T-helper 1 cell treated with Interleukin-12 subunit alpha and Interleukin-12 subunit beta and Interleukin-4 antibody, amounts not matched to agents 30 ng/mL and 1 ng/mL, for 36 hours (primary cell): ENCODE measurements around the gene UNCX. TPM values are rescaled to one million over a fixed set of nuclear protein-coding genes. Genes with fewer than 3 reads are reported as not detected.

Experiments used
- intact Hi-C: fragments of 100-400 bp; cut with micrococcal nuclease; formaldehyde crosslinking; loops from one replicate; pipeline ENCODE4 v1.15.1; 2024
- total RNA-seq: library from RNA; stranded (reverse); gene quantifications from 2 replicates; pipeline ENCODE4 v1.2.3, GENCODE V29; 2022

UNCX gene
- total RNA-seq, 1 donor from 2014 or later = not detected

GRCh38 chr7:1214516-1214915 is 18.2 kb upstream of the UNCX start:
- intact Hi-C loops = no loop called here

DNA sequence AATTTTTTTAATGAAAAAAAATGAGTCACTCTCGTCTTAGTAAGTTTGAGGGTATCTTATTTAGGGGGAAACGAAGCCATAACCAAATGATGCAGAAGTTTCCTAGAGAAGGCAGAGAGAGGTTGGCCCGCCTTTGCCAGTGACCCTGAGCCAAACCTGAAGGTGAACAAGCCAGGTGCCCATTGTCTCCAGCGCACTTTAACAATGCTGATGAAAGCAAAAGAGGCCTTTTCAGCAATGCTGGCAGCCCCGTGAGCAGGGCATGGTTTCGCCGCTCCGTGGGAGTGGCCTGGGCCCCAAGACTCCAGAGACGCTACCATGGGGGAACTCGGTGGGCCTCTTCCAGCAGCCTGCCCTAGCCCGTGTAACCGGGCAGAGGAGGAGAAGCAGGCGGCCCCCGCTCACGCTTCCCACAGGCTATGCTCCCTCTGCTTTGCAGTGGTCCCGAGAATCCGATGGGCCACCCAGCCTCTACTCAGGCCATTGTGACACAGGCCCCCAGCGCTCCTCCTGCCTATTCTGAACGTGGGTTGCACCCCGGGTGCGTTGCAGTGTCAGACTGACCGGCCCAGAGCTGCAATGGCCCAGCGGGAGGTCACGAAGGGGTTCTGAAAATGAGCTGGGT is 14.0 kb upstream of the UNCX start:
- intact Hi-C loops = no loop called here

- intact Hi-C loops = no loop called here
These were observed 13.2 kb upstream of the UNCX start for GRCh38 chr7:1219498-1219897.

DNA sequence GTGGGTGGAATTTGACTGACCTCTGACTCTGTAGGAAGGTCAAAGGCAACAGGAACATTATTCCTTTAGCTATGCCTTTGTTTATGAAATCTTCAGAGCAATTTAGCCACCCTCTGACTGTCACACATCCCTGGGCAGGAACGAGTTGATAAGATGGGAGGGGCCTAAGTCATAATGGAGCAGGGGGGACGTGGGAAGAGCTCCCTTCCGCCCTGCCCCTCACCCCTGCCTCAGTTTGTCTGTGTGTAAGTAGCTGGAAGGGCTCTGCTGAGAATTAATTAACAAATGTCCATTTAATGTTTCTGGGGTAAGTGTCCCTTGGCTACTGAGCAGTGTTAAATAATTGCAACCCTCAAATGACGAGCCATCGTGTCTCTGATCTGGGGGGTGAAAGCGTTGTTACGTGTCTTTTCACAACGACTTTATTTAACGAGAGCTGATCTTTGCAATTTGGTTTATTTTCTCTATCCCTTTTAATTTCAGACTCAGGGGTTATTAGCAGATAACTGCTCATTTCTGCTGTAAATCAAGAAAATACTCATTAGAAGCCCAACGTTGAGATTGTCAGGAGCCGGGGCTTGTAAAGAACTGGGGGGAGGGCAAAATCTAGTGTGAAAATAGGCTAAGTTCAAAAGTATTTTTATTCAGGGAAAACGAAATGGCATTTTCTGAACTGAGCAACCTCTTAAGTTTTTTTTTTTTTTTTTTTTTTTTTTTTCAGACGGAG is 12.5 kb upstream of the UNCX start:
- intact Hi-C loops = no loop called here

GRCh38 chr7:1220977-1221745 is 11.5 kb upstream of the UNCX start:
- intact Hi-C loops = no loop called here

DNA sequence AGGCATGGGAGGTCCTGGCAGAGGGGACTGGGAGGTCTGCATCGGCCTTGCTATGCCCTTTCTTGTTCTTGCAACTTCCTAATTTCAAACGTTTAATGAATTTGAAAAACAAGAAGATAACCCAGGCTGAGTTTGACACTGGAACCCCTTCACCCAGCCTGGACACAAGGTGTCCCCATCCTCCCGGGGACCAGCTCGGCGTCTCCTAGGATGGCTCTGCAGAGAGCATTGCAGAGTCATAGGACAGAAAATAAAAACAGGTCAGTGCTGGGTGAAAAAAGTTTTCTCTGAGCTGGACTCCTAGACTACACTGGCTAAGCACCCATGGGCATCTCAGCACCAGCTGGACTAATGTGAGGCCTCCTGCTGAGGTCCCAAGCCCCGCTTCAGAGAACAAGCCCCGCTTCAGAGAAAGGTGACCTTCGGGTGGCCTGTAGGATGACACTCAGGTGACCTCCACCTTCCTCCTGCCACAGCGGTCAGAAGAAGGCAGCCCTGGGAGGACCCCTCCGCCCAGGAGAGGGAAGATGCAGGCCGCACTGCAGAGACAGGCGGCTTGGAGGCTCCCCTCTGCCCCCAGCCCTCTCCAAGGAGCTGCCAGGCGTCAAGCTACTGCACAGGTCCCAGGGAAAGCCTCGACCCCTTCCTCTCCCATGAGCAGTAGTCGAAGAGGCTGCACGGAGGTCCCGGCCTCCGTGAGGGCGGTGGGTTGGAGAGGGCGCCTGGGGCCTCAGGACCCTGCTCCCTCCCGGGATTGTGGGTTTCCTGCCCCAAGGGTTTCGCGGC is 9.3 kb upstream of the UNCX start:
- intact Hi-C loops = no loop called here

DNA sequence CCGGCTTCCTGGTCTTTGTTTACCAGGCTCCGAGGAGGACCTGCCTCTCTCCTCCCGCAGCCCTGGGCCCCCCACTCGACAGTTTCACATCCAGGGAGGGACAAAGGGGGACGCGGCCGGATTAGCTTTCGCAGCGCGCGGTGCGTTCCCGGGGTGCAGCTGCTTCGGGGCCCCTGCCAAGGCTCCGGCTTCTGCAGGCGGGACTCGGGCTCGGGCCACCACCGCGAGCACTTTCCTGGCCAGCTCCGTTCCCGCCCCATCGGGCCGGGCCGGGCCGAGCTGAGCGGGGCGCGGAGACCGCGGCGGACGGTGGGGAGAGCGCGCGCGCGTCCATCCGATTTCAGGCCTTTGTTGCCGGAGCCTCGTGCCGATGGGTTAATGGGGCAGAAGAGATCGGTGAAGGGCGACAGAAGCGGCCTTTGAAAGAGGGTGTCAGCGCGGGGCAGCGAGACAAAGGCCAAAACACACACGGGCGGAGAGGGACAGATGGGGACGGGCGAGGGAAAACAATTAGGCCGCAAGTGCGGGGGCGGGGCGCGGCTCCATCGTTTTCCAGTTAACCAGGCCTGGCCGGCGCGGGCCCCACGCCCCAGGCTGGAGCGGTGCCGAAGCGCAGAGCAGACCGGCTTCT is 8.5 kb upstream of the UNCX start:
- intact Hi-C loops = no loop called here

DNA sequence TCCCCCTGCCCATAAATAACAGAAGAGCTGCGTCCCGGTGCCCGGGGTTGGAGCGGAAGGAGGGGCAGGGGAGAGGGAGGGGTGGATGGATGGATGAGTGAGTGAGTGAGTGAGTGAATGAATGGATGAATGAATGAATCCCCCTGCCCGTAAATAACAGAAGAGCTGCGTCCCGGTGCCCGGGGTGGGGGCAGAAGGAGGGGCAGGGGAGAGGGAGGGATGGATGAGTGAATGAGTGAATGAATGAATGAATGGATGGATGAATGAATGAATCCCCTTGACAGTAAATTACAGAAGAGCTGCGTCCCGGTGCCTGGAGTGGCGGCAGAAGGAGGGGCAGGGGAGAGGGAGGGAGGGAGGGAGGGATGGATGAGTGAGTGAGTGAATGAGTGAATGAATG is 7.6 kb upstream of the UNCX start:
- intact Hi-C loops = loop anchor here (5.0 kb wide), 2 partner anchors 187 to 703 kb away; no protein-coding TSS in a partner anchor

DNA sequence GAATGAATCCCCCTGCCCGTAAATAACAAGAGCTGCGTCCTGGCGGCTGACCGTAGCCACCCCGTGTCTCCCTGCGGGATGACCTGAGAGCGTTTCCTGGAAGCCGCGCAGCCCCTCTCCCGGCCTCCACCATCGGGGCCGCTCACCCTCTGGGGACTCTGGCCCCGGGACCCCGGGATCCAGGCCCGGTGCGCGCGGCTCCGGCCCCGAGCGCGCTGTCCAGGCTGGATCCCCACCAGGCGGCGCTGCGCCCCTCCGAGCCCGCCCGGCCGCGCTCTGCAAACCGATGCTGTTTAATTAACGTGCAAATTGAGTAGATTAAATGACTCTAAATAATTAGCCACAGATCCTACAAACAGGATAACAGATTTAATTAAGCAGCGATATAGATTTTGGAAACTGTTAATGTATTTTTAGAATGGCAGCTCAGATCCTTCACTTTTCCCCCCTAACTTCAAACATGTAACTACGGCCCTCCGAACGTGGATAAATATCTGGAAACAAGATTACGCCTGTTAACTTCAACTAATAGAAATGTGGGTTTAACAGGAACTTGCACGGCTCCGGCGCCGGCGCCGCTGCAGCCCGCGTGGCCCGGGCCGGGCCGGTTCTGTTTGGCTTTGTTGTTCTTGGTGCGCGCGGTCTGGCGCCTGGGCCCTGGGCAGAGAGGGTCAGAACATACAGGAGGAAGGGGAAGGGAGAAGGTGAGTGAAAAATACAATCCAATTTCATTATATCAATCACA is 7.1 kb upstream of the UNCX start:
- intact Hi-C loops = loop anchor here (5.0 kb wide), 2 partner anchors 187 to 703 kb away; no protein-coding TSS in a partner anchor

DNA sequence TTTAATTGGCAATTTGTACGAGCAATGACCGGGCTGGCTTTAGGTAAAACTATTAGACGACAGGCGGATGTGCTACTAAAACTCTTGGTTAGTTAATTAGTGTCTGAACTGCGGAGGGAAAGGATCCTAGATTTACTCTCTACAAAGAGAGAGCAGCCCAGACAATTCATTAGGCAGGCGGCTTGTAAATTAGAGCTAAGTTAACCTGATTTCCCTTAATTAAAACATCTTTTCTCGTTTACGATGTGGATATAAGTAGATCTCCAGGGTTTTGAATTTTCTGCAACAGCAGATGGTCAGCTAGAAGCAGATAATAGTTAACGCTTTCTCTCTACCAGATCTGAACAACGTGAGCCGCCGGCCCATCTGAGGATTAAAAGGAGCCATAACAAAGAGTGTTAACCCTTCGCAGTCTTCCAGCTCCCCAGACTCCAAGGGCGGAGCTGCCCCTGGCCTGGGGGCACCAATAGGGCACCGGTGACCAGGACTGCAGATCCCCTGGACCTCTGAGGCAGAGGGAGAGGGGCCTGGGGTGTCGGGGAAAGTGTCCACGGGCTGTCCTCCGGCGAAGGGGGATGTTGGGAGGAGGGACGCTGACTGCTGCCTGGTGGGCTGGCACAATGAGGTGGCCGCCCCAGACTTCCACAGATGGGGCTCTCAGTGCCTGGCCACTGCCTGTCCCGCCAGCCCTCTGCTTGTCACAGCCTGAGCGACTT is 6.3 kb upstream of the UNCX start:
- intact Hi-C loops = loop anchor here (5.0 kb wide), 2 partner anchors 186 to 704 kb away; no protein-coding TSS in a partner anchor

DNA sequence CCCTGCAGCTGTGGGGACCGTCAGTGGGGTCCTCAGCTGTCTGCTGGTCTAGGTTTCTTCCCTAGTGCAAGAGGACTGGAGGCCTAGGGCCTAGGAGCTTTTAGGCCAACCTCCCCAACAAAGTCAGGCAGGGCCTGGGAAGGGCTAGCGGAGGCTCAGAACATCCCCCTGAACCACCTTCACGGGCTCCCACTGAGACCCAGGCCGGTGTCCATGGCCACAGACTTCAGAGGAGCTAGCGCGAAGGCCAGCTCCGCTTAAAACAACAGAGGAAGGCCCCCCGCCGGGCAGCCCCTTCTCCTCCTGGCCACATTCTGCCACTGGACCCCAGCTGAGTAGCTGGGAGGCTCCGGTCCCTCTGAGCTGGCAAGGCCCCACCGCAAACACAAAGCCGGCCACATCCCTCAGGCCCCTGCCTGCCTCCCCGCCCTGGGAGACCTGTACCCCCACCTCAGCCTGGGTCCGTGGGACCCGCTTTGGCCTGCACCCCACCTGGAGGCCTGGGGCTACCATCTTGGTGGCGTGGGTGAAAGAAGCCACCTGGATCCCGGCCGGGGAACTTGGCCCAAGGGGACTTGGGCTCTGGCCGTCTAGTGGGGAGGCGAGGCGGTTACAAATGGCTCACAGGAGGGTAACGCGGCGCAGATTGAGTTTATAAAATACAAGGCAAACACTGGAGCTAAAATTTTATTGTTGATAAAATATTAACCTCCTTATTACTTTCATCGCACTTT is 5.4 kb upstream of the UNCX start:
- intact Hi-C loops = loop anchor here (5.0 kb wide), 2 partner anchors 185 to 705 kb away; no protein-coding TSS in a partner anchor

DNA sequence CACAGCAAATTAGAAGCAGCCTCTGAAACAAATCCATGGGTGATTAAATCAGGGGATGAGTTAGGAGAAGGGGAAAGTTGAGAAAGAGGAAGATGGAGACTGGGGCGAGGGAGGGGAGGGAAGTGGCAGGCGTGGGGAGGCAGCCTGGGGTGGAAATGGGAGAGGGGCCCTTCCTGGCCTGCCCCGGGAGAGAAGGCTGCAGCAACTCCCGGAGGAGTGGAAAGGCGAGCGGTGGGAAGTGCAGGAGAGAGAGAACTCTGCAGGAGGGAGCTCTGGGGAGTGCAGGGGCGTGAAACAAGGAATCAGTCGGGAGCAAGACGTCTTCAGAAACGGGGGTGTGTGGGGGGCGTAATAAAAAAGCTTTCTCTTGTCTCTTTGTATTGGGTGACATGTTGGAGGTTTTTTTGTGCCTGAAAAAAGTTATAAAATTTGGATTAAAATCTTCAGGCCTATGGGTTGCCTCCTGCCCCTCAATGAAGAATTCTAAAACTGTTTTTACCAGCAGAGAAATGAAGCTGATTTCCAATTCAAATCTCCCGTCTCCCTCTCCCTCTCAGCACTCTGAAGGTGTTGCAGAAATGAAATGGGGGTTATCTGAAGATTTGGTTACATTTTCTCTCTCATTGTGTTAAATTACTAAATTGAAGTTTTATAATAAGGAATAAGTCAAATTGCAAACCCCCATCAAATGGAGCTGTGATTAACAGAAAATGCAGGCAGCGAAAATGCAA is 4.7 kb upstream of the UNCX start:
- intact Hi-C loops = loop anchor here (5.0 kb wide), 2 partner anchors 184 to 706 kb away; no protein-coding TSS in a partner anchor

DNA sequence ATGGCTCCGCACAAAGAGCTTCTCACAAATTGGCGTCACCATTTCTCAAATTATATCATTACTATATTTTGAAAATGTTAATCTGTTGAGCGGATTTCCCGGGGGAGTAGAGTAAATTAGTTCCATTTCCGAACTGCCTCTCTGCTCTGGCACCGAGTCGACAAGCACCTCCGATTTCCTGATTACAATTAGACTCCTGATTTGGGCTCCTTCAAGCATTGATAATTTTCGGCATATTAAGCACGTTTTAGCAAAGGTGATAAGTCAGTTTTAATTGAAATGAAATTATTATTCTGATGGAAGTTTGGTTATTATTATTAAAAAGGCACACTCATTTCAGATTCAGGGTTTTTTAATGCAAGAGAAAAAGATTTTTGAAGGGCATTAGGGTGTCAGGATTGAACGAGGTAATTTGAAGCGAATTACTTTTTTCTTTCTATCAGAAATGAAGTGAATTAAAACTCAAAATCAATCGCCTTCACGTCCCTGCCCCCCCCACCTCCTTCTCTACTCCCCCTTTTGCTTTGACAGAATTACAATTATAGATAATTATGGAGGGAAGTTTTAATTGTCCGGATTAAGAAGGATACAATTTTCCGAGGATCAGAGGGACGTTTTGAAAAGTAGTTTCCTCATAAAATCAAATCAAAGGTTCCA is 4.0 kb upstream of the UNCX start:
- intact Hi-C loops = loop anchor here (5.0 kb wide), 2 partner anchors 184 to 706 kb away; no protein-coding TSS in a partner anchor

- intact Hi-C loops = loop anchor here (5.0 kb wide), 2 partner anchors 183 to 707 kb away; no protein-coding TSS in a partner anchor
These were observed 3.3 kb upstream of the UNCX start for GRCh38 chr7:1229202-1229947.

GRCh38 chr7:1229956-1230355 is 2.7 kb upstream of the UNCX start:
- intact Hi-C loops = loop anchor here (5.0 kb wide), 2 partner anchors 182 to 708 kb away; no protein-coding TSS in a partner anchor

GRCh38 chr7:1230411-1231213 is 2.1 kb upstream of the UNCX start:
- intact Hi-C loops = no loop called here
